Stomach (tissue), 4 donors: ENCODE measurements around the gene DIPK1B.

ENCODE experiments used
- POLR2A ChIP-seq, 4 donors: fragments of 450-650 bp; IDR thresholded peaks; one replicate each; pipeline ENCODE4 v1.6.1; 2016; ENCODE audit warnings: antibody characterized with exemption in 4 of 4, control low read depth in 2 of 4, mild to moderate bottlenecking in 1 of 4, moderate library complexity in 1 of 4
- TF ChIP-seq, protein P1 (sequence below), 7 experiments: fragments of 450-650 bp in 4 of 7; fragments of 200-600 bp in 3 of 7; sonication (generic) in 3 of 7; IDR thresholded peaks; one replicate each; pipeline ENCODE4 v1.5.1; 2016 to 2019; ENCODE audit warnings: antibody characterized with exemption in 7 of 7, control low read depth in 2 of 7, mild to moderate bottlenecking in 1 of 7

DNA sequence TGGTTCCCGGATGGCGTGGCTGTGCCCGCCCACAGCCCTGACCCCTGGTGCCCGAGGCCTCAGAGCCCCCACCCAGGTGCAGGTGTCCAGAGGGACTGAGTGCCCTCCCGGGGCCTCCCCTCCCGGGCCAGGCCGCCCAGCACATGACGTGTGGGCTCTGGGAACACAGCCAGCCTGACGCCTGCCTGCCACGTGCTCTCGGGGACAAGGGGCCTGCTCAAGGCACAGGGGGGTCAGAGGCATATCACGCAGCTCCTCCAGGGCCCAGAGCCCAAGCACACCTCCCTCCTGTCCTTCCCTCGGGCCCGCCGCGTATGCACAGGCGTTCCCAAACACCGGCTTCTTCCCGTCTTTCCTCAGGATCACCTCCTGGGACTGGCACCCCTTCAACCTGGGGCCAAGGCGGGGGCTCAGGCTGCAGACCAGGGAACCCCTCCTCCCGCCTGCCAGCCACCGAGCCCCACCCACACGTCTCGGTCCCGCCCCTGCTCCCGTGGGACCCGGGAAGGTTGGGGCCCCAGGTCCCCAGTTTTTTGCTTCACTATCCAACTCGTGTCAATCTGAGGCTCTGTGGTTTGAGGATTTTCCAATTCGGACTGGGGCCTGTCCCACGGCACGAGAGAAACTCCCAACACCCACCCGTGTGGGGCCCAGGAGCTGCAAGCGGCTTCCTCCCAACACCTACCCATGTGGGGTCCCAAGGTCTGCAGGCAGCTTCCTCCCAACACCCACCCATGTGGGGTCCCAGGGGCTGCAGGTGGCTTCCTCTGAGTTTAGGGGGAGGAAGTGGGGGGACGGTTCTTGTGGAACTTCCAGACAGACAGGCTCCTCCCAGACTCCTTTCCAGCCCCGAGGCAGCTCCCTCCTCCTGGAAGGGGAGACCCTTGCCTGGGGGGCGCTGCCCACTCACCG lies 28.9 kb downstream of the DIPK1B start:
- TF ChIP-seq, protein P1, sequence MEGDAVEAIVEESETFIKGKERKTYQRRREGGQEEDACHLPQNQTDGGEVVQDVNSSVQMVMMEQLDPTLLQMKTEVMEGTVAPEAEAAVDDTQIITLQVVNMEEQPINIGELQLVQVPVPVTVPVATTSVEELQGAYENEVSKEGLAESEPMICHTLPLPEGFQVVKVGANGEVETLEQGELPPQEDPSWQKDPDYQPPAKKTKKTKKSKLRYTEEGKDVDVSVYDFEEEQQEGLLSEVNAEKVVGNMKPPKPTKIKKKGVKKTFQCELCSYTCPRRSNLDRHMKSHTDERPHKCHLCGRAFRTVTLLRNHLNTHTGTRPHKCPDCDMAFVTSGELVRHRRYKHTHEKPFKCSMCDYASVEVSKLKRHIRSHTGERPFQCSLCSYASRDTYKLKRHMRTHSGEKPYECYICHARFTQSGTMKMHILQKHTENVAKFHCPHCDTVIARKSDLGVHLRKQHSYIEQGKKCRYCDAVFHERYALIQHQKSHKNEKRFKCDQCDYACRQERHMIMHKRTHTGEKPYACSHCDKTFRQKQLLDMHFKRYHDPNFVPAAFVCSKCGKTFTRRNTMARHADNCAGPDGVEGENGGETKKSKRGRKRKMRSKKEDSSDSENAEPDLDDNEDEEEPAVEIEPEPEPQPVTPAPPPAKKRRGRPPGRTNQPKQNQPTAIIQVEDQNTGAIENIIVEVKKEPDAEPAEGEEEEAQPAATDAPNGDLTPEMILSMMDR (IDR thresholded peaks at IDR 0.05): no peak
- TF ChIP-seq POLR2A (IDR thresholded peaks at IDR 0.05): no peak
